CD4-positive, CD25-positive, alpha-beta regulatory T cell (primary cell): Measurements from ENCODE around the gene CSF1. TPM values are rescaled to one million over a fixed set of nuclear protein-coding genes. Genes with fewer than 3 reads are reported as not detected.
"Not testable (repeated sequence)": the region's sequence is repeated elsewhere in the genome, so short reads cannot be mapped to it uniquely, and the experiment has no call there.

ENCODE experiments used
- ATAC-seq, 2 donors: fragments of 150-1000 bp; cut with Tn5 transposase; one replicate each; pipeline ENCODE4 v1.10.0; 2021; ENCODE audit warnings: low read depth in 2 of 2, moderate number of reproducible peaks in 2 of 2, moderate library complexity in 1 of 2
- DNase-seq, 3 donors: peaks; one replicate each; pipeline versions ENCODE4 v3.0.0 to v3.0.0-alpha.2; 2012 to 2022; ENCODE audit warnings: mixed read lengths in 1 of 3
- H3K27ac ChIP-seq: one replicate; pipeline ENCODE4 v1.7.0; 2013; ENCODE audit warnings: mild to moderate bottlenecking, low read length; ENCODE audit not compliant: insufficient read depth, poor library complexity, severe bottlenecking
- H3K27me3 ChIP-seq: one replicate; pipeline ENCODE4 v1.7.0; 2013; ENCODE audit warnings: low read length; ENCODE audit not compliant: control insufficient read depth, insufficient read depth
- H3K36me3 ChIP-seq: one replicate; pipeline ENCODE4 v1.7.0; 2013; ENCODE audit warnings: mild to moderate bottlenecking, low read length, moderate library complexity; ENCODE audit not compliant: control insufficient read depth, insufficient read depth
- H3K4me1 ChIP-seq: 2 replicates; pipeline ENCODE4 v1.7.0; 2013; ENCODE audit warnings: mild to moderate bottlenecking, low read length; ENCODE audit not compliant: insufficient read depth, control insufficient read depth, poor library complexity, severe bottlenecking
- H3K4me3 ChIP-seq: one replicate; pipeline ENCODE4 v1.7.0; 2013; ENCODE audit warnings: low read depth, mild to moderate bottlenecking, low read length, moderate library complexity
- H3K9me3 ChIP-seq, 2 experiments: 1 replicate in 1 of 2; 2 replicates in 1 of 2; pipeline ENCODE4 v1.7.0; 2013; ENCODE audit warnings: low read length in 2 of 2, mild to moderate bottlenecking in 1 of 2, moderate library complexity in 1 of 2; ENCODE audit not compliant: control insufficient read depth in 2 of 2
- H3K27ac Mint-ChIP-seq, 3 donors: one replicate each; pipeline ENCODE4 v1.8.0; 2020 to 2022; ENCODE audit warnings: mild to moderate bottlenecking in 3 of 3, mixed read lengths in 3 of 3, moderate library complexity in 2 of 3
- H3K27me3 Mint-ChIP-seq: one replicate; pipeline ENCODE4 v1.8.0; 2022; ENCODE audit warnings: mild to moderate bottlenecking, mixed read lengths
- H3K36me3 Mint-ChIP-seq: one replicate; pipeline ENCODE4 v1.8.0; 2020; ENCODE audit warnings: mixed read lengths
- H3K4me1 Mint-ChIP-seq, 4 donors: one replicate each; pipeline ENCODE4 v1.8.0; 2020 to 2022; ENCODE audit warnings: mixed read lengths in 4 of 4, mild to moderate bottlenecking in 1 of 4
- H3K4me3 Mint-ChIP-seq, 4 donors: one replicate each; pipeline ENCODE4 v1.8.0; 2020 to 2022; ENCODE audit warnings: mild to moderate bottlenecking in 4 of 4, mixed read lengths in 4 of 4, moderate library complexity in 3 of 4
- H3K9me3 Mint-ChIP-seq, 7 donors: one replicate each; pipeline ENCODE4 v1.8.0; 2020 to 2022; ENCODE audit warnings: mixed read lengths in 7 of 7, mild to moderate bottlenecking in 3 of 7, moderate library complexity in 2 of 7
- polyA plus RNA-seq, 4 donors: library from polyadenylated mRNA; unstranded; fragments of 300-500 nt; fragmentation: Illumina TruSeq; gene quantifications; one replicate each; pipeline ENCODE4 v1.2.3, GENCODE V29; 2021
- total RNA-seq: library from RNA; stranded (reverse); gene quantifications from one replicate; pipeline ENCODE4 v1.2.3, GENCODE V29; 2022

Gene CSF1
- total and polyA plus RNA-seq, 5 donors from 2014 or later: 12.2 to 28.4 (median 16.5) TPM

DNA sequence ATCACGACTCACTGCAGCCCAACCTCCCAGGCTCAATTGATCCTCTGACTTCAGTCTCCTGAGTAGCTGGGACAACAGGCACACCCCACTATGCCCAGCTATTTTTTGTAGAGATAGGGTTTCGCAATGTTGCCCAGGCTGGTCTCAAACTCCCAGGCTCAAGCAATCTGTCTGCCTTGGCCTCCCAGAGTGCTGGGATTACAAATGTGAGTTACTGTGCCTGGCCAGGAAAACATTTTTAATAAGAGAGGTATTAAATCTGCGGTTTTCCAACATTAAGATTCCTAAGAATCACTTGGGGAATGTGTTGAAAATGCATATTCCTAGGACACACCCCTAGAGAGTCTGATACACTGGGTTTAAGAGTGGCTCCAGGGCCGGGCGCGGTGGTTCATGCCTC, 8.7 kb downstream of the CSF1 start:
- Histone ChIP-seq H3K9me3 (no peaks in the 10 kb centered on the region), H3K4me3 (no peak overlapping the region), H3K4me1 (peaks cover 3% of the 10 kb centered on the region), H3K36me3 (peaks cover 87% of the 10 kb centered on the region), H3K27ac (no peak overlapping the region), H3K27me3 (no peaks in the 10 kb centered on the region)
- no peaks in the 10 kb centered on the region for H3K27me3 Mint-ChIP-seq
- no peak for ATAC-seq
- H3K4me1 Mint-ChIP-seq: peaks cover 6 to 28% (median 19%) of the 10 kb centered on the region in 4 donors
- H3K36me3 Mint-ChIP-seq: peaks cover 60% of the 10 kb centered on the region
- peaks cover 0 to 2% (median 0%) of the 10 kb centered on the region in 7 donors for H3K9me3 Mint-ChIP-seq
- DNase-seq: no peak
- no peak overlapping the region for H3K27ac Mint-ChIP-seq
- no peak overlapping the region for H3K4me3 Mint-ChIP-seq

DNA sequence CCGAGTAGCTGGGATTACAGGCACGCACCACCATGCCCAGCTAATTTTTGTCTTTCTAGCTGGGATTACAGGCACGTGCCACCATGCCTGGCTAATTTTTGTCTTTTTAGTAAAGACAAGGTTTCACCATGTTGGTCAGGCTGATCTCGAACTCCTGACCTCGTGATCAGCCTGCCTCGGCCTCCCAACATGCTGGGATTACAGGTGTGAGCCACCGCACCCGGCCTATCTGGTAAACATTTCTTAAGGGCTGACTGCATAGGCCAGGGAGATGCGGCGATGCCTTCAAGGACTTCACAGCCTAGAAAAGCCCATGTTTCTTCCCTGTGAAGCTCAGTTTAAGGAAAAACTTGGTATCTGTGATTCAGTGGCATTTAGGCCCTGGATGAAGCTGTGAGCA, 9.7 kb downstream of the CSF1 start:
- H3K27me3 Mint-ChIP-seq, H3K27ac Mint-ChIP-seq, H3K4me1 ChIP-seq, DNase-seq, H3K9me3 ChIP-seq, H3K4me3 ChIP-seq, H3K27me3 ChIP-seq, ATAC-seq, H3K27ac ChIP-seq, H3K9me3 Mint-ChIP-seq: not testable (repeated sequence)
- peaks cover 69% of the 10 kb centered on the region for H3K36me3 Mint-ChIP-seq
- peak overlapping the region in 1 of 4 donors; percentile 7 for H3K4me3 Mint-ChIP-seq
- peaks cover 90% of the 10 kb centered on the region for H3K36me3 ChIP-seq
- H3K4me1 Mint-ChIP-seq: peaks cover 6 to 28% (median 17%) of the 10 kb centered on the region in 4 donors

DNA sequence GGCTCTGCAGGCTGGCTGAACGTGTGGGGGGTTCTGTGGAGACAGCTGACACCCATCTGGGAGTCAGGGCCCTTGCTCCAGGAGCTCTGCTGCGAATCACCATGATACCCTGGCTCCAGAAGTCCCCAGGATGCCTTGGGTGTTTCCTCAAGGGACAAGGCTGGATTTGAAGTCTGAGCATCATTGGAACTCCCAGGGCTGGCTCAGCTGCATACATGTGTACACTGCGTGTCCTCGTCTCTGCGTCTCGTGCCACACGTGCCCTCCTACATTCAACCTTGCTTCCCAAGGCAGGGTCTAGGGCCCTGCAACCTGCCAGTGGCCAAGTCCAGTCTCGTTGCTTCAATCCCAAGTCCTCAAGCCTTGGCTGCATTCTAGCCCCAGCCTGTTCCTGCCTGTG, 11.7 kb downstream of the CSF1 start:
- Histone ChIP-seq H3K27ac (no peak overlapping the region), H3K9me3 (no peaks in the 10 kb centered on the region), H3K4me3 (no peak overlapping the region), H3K27me3 (no peaks in the 10 kb centered on the region), H3K4me1 (no peaks in the 10 kb centered on the region), H3K36me3 (peaks cover 93% of the 10 kb centered on the region)
- no peak for ATAC-seq
- Mint-ChIP-seq H3K27ac (peak overlapping the region in 1 of 3 donors; percentile 23), H3K36me3 (peaks cover 74% of the 10 kb centered on the region), H3K4me1 (peaks cover 0 to 15% (median 6%) of the 10 kb centered on the region in 4 donors), H3K4me3 (no peak overlapping the region), H3K27me3 (no peaks in the 10 kb centered on the region), H3K9me3 (peaks cover 0 to 2% (median 0%) of the 10 kb centered on the region in 7 donors)
- DNase-seq: no peak

DNA sequence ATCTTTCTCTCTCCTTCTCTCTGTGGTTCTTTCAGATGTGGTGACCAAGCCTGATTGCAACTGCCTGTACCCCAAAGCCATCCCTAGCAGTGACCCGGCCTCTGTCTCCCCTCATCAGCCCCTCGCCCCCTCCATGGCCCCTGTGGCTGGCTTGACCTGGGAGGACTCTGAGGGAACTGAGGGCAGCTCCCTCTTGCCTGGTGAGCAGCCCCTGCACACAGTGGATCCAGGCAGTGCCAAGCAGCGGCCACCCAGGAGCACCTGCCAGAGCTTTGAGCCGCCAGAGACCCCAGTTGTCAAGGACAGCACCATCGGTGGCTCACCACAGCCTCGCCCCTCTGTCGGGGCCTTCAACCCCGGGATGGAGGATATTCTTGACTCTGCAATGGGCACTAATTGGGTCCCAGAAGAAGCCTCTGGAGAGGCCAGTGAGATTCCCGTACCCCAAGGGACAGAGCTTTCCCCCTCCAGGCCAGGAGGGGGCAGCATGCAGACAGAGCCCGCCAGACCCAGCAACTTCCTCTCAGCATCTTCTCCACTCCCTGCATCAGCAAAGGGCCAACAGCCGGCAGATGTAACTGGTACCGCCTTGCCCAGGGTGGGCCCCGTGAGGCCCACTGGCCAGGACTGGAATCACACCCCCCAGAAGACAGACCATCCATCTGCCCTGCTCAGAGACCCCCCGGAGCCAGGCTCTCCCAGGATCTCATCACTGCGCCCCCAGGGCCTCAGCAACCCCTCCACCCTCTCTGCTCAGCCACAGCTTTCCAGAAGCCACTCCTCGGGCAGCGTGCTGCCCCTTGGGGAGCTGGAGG, 12.7 kb downstream of the CSF1 start:
- Histone ChIP-seq H3K4me1 (no peaks in the 10 kb centered on the region), H3K36me3 (peaks cover 93% of the 10 kb centered on the region), H3K27ac (no peak overlapping the region), H3K27me3 (no peaks in the 10 kb centered on the region), H3K9me3 (no peaks in the 10 kb centered on the region), H3K4me3 (no peak overlapping the region)
- peaks cover 0 to 2% (median 0%) of the 10 kb centered on the region in 7 donors for H3K9me3 Mint-ChIP-seq
- H3K27me3 Mint-ChIP-seq: no peaks in the 10 kb centered on the region
- ATAC-seq (no peak), DNase-seq (no peak)
- peaks cover 71% of the 10 kb centered on the region for H3K36me3 Mint-ChIP-seq
- peak overlapping the region in 1 of 4 donors; percentile 23 for H3K4me3 Mint-ChIP-seq
- peak overlapping the region in 1 of 3 donors; percentile 76 for H3K27ac Mint-ChIP-seq
- H3K4me1 Mint-ChIP-seq: peaks cover 0 to 11% (median 3%) of the 10 kb centered on the region in 4 donors

DNA sequence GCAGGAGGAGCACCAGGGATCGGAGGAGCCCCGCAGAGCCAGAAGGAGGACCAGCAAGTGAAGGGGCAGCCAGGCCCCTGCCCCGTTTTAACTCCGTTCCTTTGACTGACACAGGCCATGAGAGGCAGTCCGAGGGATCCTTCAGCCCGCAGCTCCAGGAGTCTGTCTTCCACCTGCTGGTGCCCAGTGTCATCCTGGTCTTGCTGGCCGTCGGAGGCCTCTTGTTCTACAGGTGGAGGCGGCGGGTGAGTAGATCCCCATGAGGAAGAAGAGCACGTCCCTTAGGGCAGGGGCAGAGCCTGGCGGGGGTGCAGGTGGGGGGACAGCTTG, 13.3 kb downstream of the CSF1 start:
- peaks cover 66% of the 10 kb centered on the region for H3K36me3 Mint-ChIP-seq
- no peaks in the 10 kb centered on the region for H3K4me1 ChIP-seq
- peaks cover 0 to 11% (median 2%) of the 10 kb centered on the region in 4 donors for H3K4me1 Mint-ChIP-seq
- no peaks in the 10 kb centered on the region for H3K27me3 ChIP-seq
- no peak for ATAC-seq
- H3K27ac ChIP-seq: no peak overlapping the region
- DNase-seq: no peak
- H3K27me3 Mint-ChIP-seq: no peaks in the 10 kb centered on the region
- peaks cover 93% of the 10 kb centered on the region for H3K36me3 ChIP-seq
- H3K9me3 ChIP-seq: no peaks in the 10 kb centered on the region
- no peak overlapping the region for H3K4me3 Mint-ChIP-seq
- no peak overlapping the region for H3K27ac Mint-ChIP-seq
- H3K9me3 Mint-ChIP-seq: no peaks in the 10 kb centered on the region
- no peak overlapping the region for H3K4me3 ChIP-seq

DNA sequence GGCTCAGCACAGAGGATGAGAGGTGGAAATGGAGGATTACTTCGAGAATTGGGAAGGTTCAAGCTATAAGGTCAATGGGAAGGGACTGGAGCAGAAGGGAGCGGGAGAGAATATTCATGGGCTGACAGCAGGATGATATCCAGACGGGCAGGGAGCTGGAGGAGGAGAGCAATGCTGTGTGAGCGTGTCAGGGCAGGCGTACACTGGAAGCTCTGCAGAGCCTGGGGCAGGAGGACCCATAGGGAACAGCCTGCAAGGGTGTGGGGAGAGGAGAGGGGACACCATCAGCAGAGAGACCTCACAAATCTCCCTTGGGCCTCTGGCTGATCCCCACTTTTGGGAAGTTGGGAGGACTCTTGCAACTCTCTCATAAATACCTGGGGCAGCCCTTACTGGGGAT, 13.7 kb downstream of the CSF1 start:
- DNase-seq: no peak
- H3K36me3 ChIP-seq: peaks cover 92% of the 10 kb centered on the region
- H3K36me3 Mint-ChIP-seq: peaks cover 64% of the 10 kb centered on the region
- H3K27me3 ChIP-seq: no peaks in the 10 kb centered on the region
- H3K4me1 Mint-ChIP-seq: peaks cover 0 to 11% (median 2%) of the 10 kb centered on the region in 4 donors
- H3K27ac Mint-ChIP-seq: peak overlapping the region in 1 of 3 donors; percentile 23
- no peak overlapping the region for H3K4me3 Mint-ChIP-seq
- H3K4me3 ChIP-seq: no peak overlapping the region
- no peaks in the 10 kb centered on the region for H3K9me3 ChIP-seq
- H3K4me1 ChIP-seq: no peaks in the 10 kb centered on the region
- no peaks in the 10 kb centered on the region for H3K9me3 Mint-ChIP-seq
- no peaks in the 10 kb centered on the region for H3K27me3 Mint-ChIP-seq
- H3K27ac ChIP-seq: no peak overlapping the region
- no peak for ATAC-seq

DNA sequence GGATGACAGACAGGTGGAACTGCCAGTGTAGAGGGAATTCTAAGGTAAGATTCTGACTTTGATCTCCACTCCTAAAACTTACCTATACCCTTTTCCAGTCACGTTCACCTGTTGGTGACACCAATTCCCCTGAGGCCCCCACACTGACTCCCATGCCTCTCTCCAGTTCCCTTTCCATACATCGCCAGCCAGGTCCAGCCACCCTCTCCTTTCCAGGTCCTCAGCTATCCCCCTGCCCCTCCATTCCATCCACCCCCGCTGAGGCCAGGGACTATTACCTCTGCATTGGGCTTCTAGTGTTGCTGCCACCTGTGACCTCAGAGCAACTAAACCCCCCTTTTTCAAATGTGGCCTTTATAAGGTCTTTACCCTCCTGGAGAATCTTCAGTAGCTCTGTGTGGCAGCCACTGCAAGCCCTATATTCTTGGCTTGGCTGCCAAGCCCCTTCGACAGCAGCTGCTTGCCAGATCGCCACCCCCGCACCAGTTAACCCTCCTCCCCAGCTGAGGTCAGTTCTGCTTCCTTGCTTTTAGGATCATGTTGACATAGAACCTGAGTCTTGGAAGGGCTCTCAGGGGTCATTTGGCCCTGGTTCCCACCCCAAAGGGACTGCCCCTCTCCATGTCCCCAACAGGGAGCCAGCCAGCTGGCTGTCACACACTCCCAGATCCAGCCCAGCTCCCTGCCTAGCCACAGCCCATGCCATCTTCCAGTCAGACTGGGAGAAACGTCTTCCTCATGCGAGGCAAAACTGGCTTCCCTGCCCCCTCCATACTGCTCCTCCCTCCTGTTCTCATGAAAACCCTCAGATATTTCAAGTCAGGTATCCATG, 14.7 kb downstream of the CSF1 start:
- Mint-ChIP-seq H3K27me3 (no peaks in the 10 kb centered on the region), H3K4me1 (peaks cover 0 to 11% (median 2%) of the 10 kb centered on the region in 4 donors), H3K9me3 (no peaks in the 10 kb centered on the region), H3K36me3 (peaks cover 72% of the 10 kb centered on the region), H3K27ac (peak overlapping the region; percentile 11 to 69 (median 53)), H3K4me3 (no peak overlapping the region)
- ATAC-seq: no peak
- Histone ChIP-seq H3K4me3 (no peak overlapping the region), H3K27ac (no peak overlapping the region), H3K4me1 (no peaks in the 10 kb centered on the region), H3K36me3 (peaks cover 95% of the 10 kb centered on the region), H3K9me3 (no peaks in the 10 kb centered on the region), H3K27me3 (no peaks in the 10 kb centered on the region)
- DNase-seq: no peak
